Measurements from ENCODE around the gene GMFB. TPM values are rescaled to one million over a fixed set of nuclear protein-coding genes. Genes with fewer than 3 reads are reported as not detected.
A peak's percentile ranks its signal among the peaks of the same experiment; 100 is the strongest.
"Not testable (repeated sequence)": the region's sequence is repeated elsewhere in the genome, so short reads cannot be mapped to it uniquely, and the experiment has no call there.

The GMFB gene
- total RNA-seq, 5 donors from 2014 or later (not counting 1 experiment from before 2014, with no cell fraction given): 26.2 to 33.0 (median 27.8) TPM

- ChIA-PET CTCF (interaction anchor here (0.5 to 0.7 kb wide), 5 partner anchors 19 to 1287 kb away, joined by 3 to 5 read pairs (median 4); no protein-coding TSS in a partner anchor), POLR2A (interaction anchor here in 1 of 2 donors (0.7 kb wide), 1 partner anchor 45 kb away, joined by 10 read pairs; no protein-coding TSS in a partner anchor)
- H3K27ac Mint-ChIP-seq; DNase-seq; H3K27ac ChIP-seq (ENCODE audit: low read length); H3K9me3 ChIP-seq; H3K36me3 ChIP-seq (ENCODE audit: control insufficient read depth in 2 of 2, extremely low read depth in 1 of 2, insufficient read depth in 1 of 2, low read length in 1 of 2); H3K27me3 ChIP-seq (replicated peaks in 1 of 2; ENCODE audit: control insufficient read depth in 2 of 2, extremely low read depth in 1 of 2, insufficient read depth in 2 of 2, low read length in 1 of 2); H3K4me3 ChIP-seq (ENCODE audit: control insufficient read depth in 1 of 2, extremely low read depth in 1 of 2, low read length in 1 of 2); ATAC-seq (replicated peaks in 1 of 4); H3K36me3 Mint-ChIP-seq; H3K4me3 Mint-ChIP-seq; H3K27me3 Mint-ChIP-seq; H3K9me3 Mint-ChIP-seq: not testable (repeated sequence)
- 100% methylated on average over 2 of the region's 4 CpGs for WGBS (ENCODE audit: insufficient coverage)
- H3K4me1 ChIP-seq (ENCODE audit: control insufficient read depth in 1 of 2, extremely low read depth in 1 of 2, insufficient read depth in 2 of 2, low read length in 2 of 2): peaks cover 11 to 16% of the 10 kb centered on the region in 2 experiments
- peaks cover 73 to 78% (median 75%) of the 10 kb centered on the region in 3 donors for H3K4me1 Mint-ChIP-seq
Measured at GRCh38 chr14:54437954-54438353, 50.8 kb downstream of the GMFB start.

- Mint-ChIP-seq H3K27ac (peak overlapping the region; percentile 25 to 66), H3K4me1 (peaks cover 69 to 76% (median 74%) of the 10 kb centered on the region in 3 donors), H3K9me3 (no peaks in the 10 kb centered on the region), H3K4me3 (peak overlapping the region; percentile 7 to 46 (median 20)), H3K27me3 (no peaks in the 10 kb centered on the region), H3K36me3 (peaks cover 23% of the 10 kb centered on the region)
- ChIA-PET POLR2A (interaction anchor here in 1 of 2 donors (1.0 kb wide), 1 partner anchor 38 kb away, joined by 3 read pairs; no protein-coding TSS in a partner anchor), CTCF (interaction anchor here (0.9 to 1.1 kb wide), 2 partner anchors 12 to 39 kb away, joined by 3 to 4 read pairs; partner anchors contain the start of gene CDKN3 (in 1 of the 2))
- Histone ChIP-seq H3K4me3 (ENCODE audit: control insufficient read depth in 1 of 2, extremely low read depth in 1 of 2, low read length in 1 of 2) (no peak overlapping the region), H3K27ac (ENCODE audit: low read length) (no peak overlapping the region), H3K9me3 (no peaks in the 10 kb centered on the region), H3K27me3 (replicated peaks in 1 of 2; ENCODE audit: control insufficient read depth in 2 of 2, extremely low read depth in 1 of 2, insufficient read depth in 2 of 2, low read length in 1 of 2) (no peaks in the 10 kb centered on the region), H3K4me1 (ENCODE audit: control insufficient read depth in 1 of 2, extremely low read depth in 1 of 2, insufficient read depth in 2 of 2, low read length in 2 of 2) (peaks cover 7 to 12% of the 10 kb centered on the region in 2 experiments), H3K36me3 (ENCODE audit: control insufficient read depth in 2 of 2, extremely low read depth in 1 of 2, insufficient read depth in 1 of 2, low read length in 1 of 2) (peaks cover 0 to 9% of the 10 kb centered on the region in 2 donors)
- WGBS (ENCODE audit: insufficient coverage): 37% methylated on average over 2 of the region's 4 CpGs
- DNase-seq: no peak
- peak; percentile 28 to 55 (median 40) for ATAC-seq (replicated peaks in 1 of 4)
Measured at GRCh38 chr14:54435500-54435981, 53.2 kb downstream of the GMFB start.

- H3K36me3 Mint-ChIP-seq: peaks cover 55% of the 10 kb centered on the region
Measured at GRCh38 chr14:54428527-54428926, 60.3 kb downstream of the GMFB start.

GRCh38 chr14:54427871-54428270 lies 60.9 kb downstream of the GMFB start:
- no peak overlapping the region for H3K4me3 ChIP-seq (ENCODE audit: control insufficient read depth in 1 of 2, extremely low read depth in 1 of 2, low read length in 1 of 2)
- WGBS (ENCODE audit: insufficient coverage): no CpG with 5 or more reads among the region's 3 CpGs
- H3K27ac ChIP-seq (ENCODE audit: low read length): no peak overlapping the region
- DNase-seq (no peak), ATAC-seq (replicated peaks in 1 of 4) (no peak)
- CTCF ChIA-PET: interaction anchor here (0.6 to 0.8 kb wide), 2 partner anchors 28 to 1360 kb away, joined by 3 read pairs; no protein-coding TSS in a partner anchor
- H3K36me3 ChIP-seq (ENCODE audit: control insufficient read depth in 2 of 2, extremely low read depth in 1 of 2, insufficient read depth in 1 of 2, low read length in 1 of 2): peaks cover 14 to 41% of the 10 kb centered on the region in 2 donors
- H3K4me3 Mint-ChIP-seq: no peak overlapping the region
- no peaks in the 10 kb centered on the region for H3K9me3 Mint-ChIP-seq
- peaks cover 55% of the 10 kb centered on the region for H3K36me3 Mint-ChIP-seq
- no peak overlapping the region for H3K27ac Mint-ChIP-seq
- H3K9me3 ChIP-seq: no peaks in the 10 kb centered on the region
- peaks cover 5 to 7% (median 7%) of the 10 kb centered on the region in 3 donors for H3K4me1 Mint-ChIP-seq
- no peaks in the 10 kb centered on the region for H3K27me3 ChIP-seq (replicated peaks in 1 of 2; ENCODE audit: control insufficient read depth in 2 of 2, extremely low read depth in 1 of 2, insufficient read depth in 2 of 2, low read length in 1 of 2)
- POLR2A ChIA-PET: no interaction called here
- H3K4me1 ChIP-seq (ENCODE audit: control insufficient read depth in 1 of 2, extremely low read depth in 1 of 2, insufficient read depth in 2 of 2, low read length in 2 of 2): no peaks in the 10 kb centered on the region
- H3K27me3 Mint-ChIP-seq: no peaks in the 10 kb centered on the region

More at GRCh38 chr14:54428527-54428926, 60.3 kb downstream of the GMFB start:
- ATAC-seq (replicated peaks in 1 of 4) (no peak), DNase-seq (no peak)
- H3K36me3 ChIP-seq (ENCODE audit: control insufficient read depth in 2 of 2, extremely low read depth in 1 of 2, insufficient read depth in 1 of 2, low read length in 1 of 2): peaks cover 14 to 41% of the 10 kb centered on the region in 2 donors
- CTCF ChIA-PET: no interaction called here
- H3K4me3 ChIP-seq (ENCODE audit: control insufficient read depth in 1 of 2, extremely low read depth in 1 of 2, low read length in 1 of 2): no peak overlapping the region
- peak overlapping the region in 1 of 2 donors; percentile 30 for H3K27ac Mint-ChIP-seq
- no peak overlapping the region for H3K27ac ChIP-seq (ENCODE audit: low read length)
- no peaks in the 10 kb centered on the region for H3K9me3 ChIP-seq
- POLR2A ChIA-PET: no interaction called here
- H3K27me3 ChIP-seq (replicated peaks in 1 of 2; ENCODE audit: control insufficient read depth in 2 of 2, extremely low read depth in 1 of 2, insufficient read depth in 2 of 2, low read length in 1 of 2): no peaks in the 10 kb centered on the region
- no peak overlapping the region for H3K4me3 Mint-ChIP-seq
- H3K9me3 Mint-ChIP-seq: no peaks in the 10 kb centered on the region
- H3K4me1 ChIP-seq (ENCODE audit: control insufficient read depth in 1 of 2, extremely low read depth in 1 of 2, insufficient read depth in 2 of 2, low read length in 2 of 2): no peaks in the 10 kb centered on the region
- WGBS (ENCODE audit: insufficient coverage): no CpG with 5 or more reads among the region's 2 CpGs
- peaks cover 10 to 14% (median 12%) of the 10 kb centered on the region in 3 donors for H3K4me1 Mint-ChIP-seq
- H3K27me3 Mint-ChIP-seq: no peaks in the 10 kb centered on the region

- WGBS (ENCODE audit: insufficient coverage): 100% methylated on average over 1 of the region's 3 CpGs
- no peaks in the 10 kb centered on the region for H3K4me1 Mint-ChIP-seq
- Histone ChIP-seq H3K9me3 (no peaks in the 10 kb centered on the region), H3K4me3 (ENCODE audit: control insufficient read depth in 1 of 2, extremely low read depth in 1 of 2, low read length in 1 of 2) (no peak overlapping the region), H3K27ac (ENCODE audit: low read length) (no peak overlapping the region), H3K4me1 (ENCODE audit: control insufficient read depth in 1 of 2, extremely low read depth in 1 of 2, insufficient read depth in 2 of 2, low read length in 2 of 2) (no peaks in the 10 kb centered on the region), H3K36me3 (ENCODE audit: control insufficient read depth in 2 of 2, extremely low read depth in 1 of 2, insufficient read depth in 1 of 2, low read length in 1 of 2) (peaks cover 14 to 38% of the 10 kb centered on the region in 2 donors), H3K27me3 (replicated peaks in 1 of 2; ENCODE audit: control insufficient read depth in 2 of 2, extremely low read depth in 1 of 2, insufficient read depth in 2 of 2, low read length in 1 of 2) (no peaks in the 10 kb centered on the region)
- CTCF ChIA-PET: interaction anchor here in 1 of 2 donors (0.6 kb wide), 1 partner anchor 22 kb away, joined by 3 read pairs; no protein-coding TSS in a partner anchor
- no peak for DNase-seq
- POLR2A ChIA-PET: no interaction called here
- H3K27me3 Mint-ChIP-seq: no peaks in the 10 kb centered on the region
- no peak overlapping the region for H3K27ac Mint-ChIP-seq
- H3K9me3 Mint-ChIP-seq: no peaks in the 10 kb centered on the region
- no peak for ATAC-seq (replicated peaks in 1 of 4)
- no peak overlapping the region for H3K4me3 Mint-ChIP-seq
- peaks cover 44% of the 10 kb centered on the region for H3K36me3 Mint-ChIP-seq
Measured at GRCh38 chr14:54425537-54426274, 63.1 kb downstream of the GMFB start.

GRCh38 chr14:54425068-54425467 lies 63.7 kb downstream of the GMFB start:
- no CpG with 5 or more reads among the region's 2 CpGs for WGBS (ENCODE audit: insufficient coverage)
- ATAC-seq (replicated peaks in 1 of 4) (no peak), DNase-seq (no peak)
- no peaks in the 10 kb centered on the region for H3K4me1 ChIP-seq (ENCODE audit: control insufficient read depth in 1 of 2, extremely low read depth in 1 of 2, insufficient read depth in 2 of 2, low read length in 2 of 2)
- peaks cover 39% of the 10 kb centered on the region for H3K36me3 Mint-ChIP-seq
- no peak overlapping the region for H3K27ac Mint-ChIP-seq
- H3K27me3 ChIP-seq (replicated peaks in 1 of 2; ENCODE audit: control insufficient read depth in 2 of 2, extremely low read depth in 1 of 2, insufficient read depth in 2 of 2, low read length in 1 of 2): no peaks in the 10 kb centered on the region
- peaks cover 13 to 34% of the 10 kb centered on the region in 2 donors for H3K36me3 ChIP-seq (ENCODE audit: control insufficient read depth in 2 of 2, extremely low read depth in 1 of 2, insufficient read depth in 1 of 2, low read length in 1 of 2)
- no peaks in the 10 kb centered on the region for H3K9me3 ChIP-seq
- H3K27me3 Mint-ChIP-seq: no peaks in the 10 kb centered on the region
- no peak overlapping the region for H3K27ac ChIP-seq (ENCODE audit: low read length)
- POLR2A ChIA-PET: no interaction called here
- H3K4me3 ChIP-seq (ENCODE audit: control insufficient read depth in 1 of 2, extremely low read depth in 1 of 2, low read length in 1 of 2): no peak overlapping the region
- H3K4me1 Mint-ChIP-seq: no peaks in the 10 kb centered on the region
- no peak overlapping the region for H3K4me3 Mint-ChIP-seq
- no peaks in the 10 kb centered on the region for H3K9me3 Mint-ChIP-seq
- CTCF ChIA-PET: interaction anchor here (0.5 to 0.6 kb wide), 2 partner anchors 22 to 63 kb away, joined by 3 read pairs; no protein-coding TSS in a partner anchor
